ENCODE data around the gene SF3A1.

The SF3A1 gene

GRCh38 chr22:30299322-30299721, 57.4 kb downstream of the SF3A1 start:
- no peak for DNase-seq

GRCh38 chr22:30297991-30298701, 58.5 kb downstream of the SF3A1 start:
- no peak for DNase-seq

GRCh38 chr22:30297276-30297990, 59.3 kb downstream of the SF3A1 start:
- DNase-seq: no peak

GRCh38 chr22:30296833-30297232, 59.9 kb downstream of the SF3A1 start:
- no peak for DNase-seq

GRCh38 chr22:30296324-30296723, 60.4 kb downstream of the SF3A1 start:
- DNase-seq: no peak

GRCh38 chr22:30295576-30295975, 61.1 kb downstream of the SF3A1 start:
- DNase-seq: no peak

- no peak for DNase-seq
These were observed 61.9 kb downstream of the SF3A1 start for GRCh38 chr22:30294830-30295229.

- DNase-seq: no peak
These were observed 62.6 kb downstream of the SF3A1 start for GRCh38 chr22:30294066-30294465.

GRCh38 chr22:30293026-30293425, 63.7 kb downstream of the SF3A1 start:
- no peak for DNase-seq

- no peak for DNase-seq
These were observed 64.4 kb downstream of the SF3A1 start for GRCh38 chr22:30292069-30292970.

GRCh38 chr22:30291058-30291892, 65.4 kb downstream of the SF3A1 start:
- DNase-seq: peak; percentile 49

GRCh38 chr22:30290342-30291057, 66.2 kb downstream of the SF3A1 start:
- DNase-seq: peak; percentile 66

- DNase-seq: no peak
These were observed 66.7 kb downstream of the SF3A1 start for GRCh38 chr22:30289980-30290313.

GRCh38 chr22:30289141-30289979, 67.3 kb downstream of the SF3A1 start, which contains the start of gene CASTOR1:
Gene CASTOR1 (minus strand): TSS chr22:30289505. CDS start chr22:30289497, 8 bp downstream.
- DNase-seq: peak; percentile 98

- no peak for DNase-seq
These were observed 68.1 kb downstream of the SF3A1 start for GRCh38 chr22:30288419-30289140.

- DNase-seq: peak; percentile 85
These were observed 68.9 kb downstream of the SF3A1 start for GRCh38 chr22:30287648-30288418.

- peak; percentile 39 for DNase-seq
These were observed 69.7 kb downstream of the SF3A1 start for GRCh38 chr22:30286813-30287647.

- DNase-seq: no peak
These were observed 70.4 kb downstream of the SF3A1 start for GRCh38 chr22:30286331-30286730.
